Superior temporal gyrus (tissue), 1 donor: ENCODE results near the gene ATXN1L.
"Not testable (repeated sequence)": the region's sequence is repeated elsewhere in the genome, so short reads cannot be mapped to it uniquely, and the experiment has no call there.

Experiments
- DNase-seq: peaks from one replicate; pipeline ENCODE4 v3.0.0-alpha.2; 2016; ENCODE audit errors: extremely low spot score

The ATXN1L gene

GRCh38 chr16:71845639-71846430 is at the start of gene ATXN1L:
Gene ATXN1L (plus strand): TSS chr16:71845976. CDS start chr16:71849741, 3,765 bp downstream.
- peak; percentile 87 for DNase-seq

GRCh38 chr16:71796501-71797097 is 49.2 kb upstream of the ATXN1L start:
- no peak for DNase-seq

- no peak for DNase-seq
These were observed 42.5 kb upstream of the ATXN1L start for GRCh38 chr16:71803305-71803690.

GRCh38 chr16:71807905-71808592 is 37.7 kb upstream of the ATXN1L start:
- no peak for DNase-seq

- peak; percentile 98 for DNase-seq
These were observed 37.0 kb upstream of the ATXN1L start, which contains the start of gene AP1G1 for GRCh38 chr16:71808593-71809459. Gene AP1G1 (minus strand): TSS chr16:71808834. CDS start chr16:71789479, 19,355 bp downstream.

GRCh38 chr16:71810155-71810530 is 35.6 kb upstream of the ATXN1L start:
- DNase-seq, result not testable (repeated sequence)

- no peak for DNase-seq
These were observed 34.4 kb upstream of the ATXN1L start for GRCh38 chr16:71811261-71811803.

- DNase-seq, result not testable (repeated sequence)
These were observed 28.6 kb upstream of the ATXN1L start for GRCh38 chr16:71817155-71817500.

- no peak for DNase-seq
These were observed 19.2 kb upstream of the ATXN1L start for GRCh38 chr16:71826533-71827017.

- DNase-seq, result no peak
These were observed 15.4 kb upstream of the ATXN1L start for GRCh38 chr16:71830359-71830758.

- DNase-seq, result not testable (repeated sequence)
These were observed 14.1 kb upstream of the ATXN1L start for GRCh38 chr16:71831698-71832097.

- not testable (repeated sequence) for DNase-seq
These were observed 13.7 kb upstream of the ATXN1L start for GRCh38 chr16:71832112-71832511.

GRCh38 chr16:71834291-71834690 is 11.5 kb upstream of the ATXN1L start:
- no peak for DNase-seq

GRCh38 chr16:71837150-71837549 is 8.6 kb upstream of the ATXN1L start:
- DNase-seq, result no peak

- DNase-seq, result no peak
These were observed 5.7 kb upstream of the ATXN1L start for GRCh38 chr16:71840052-71840451.

- DNase-seq, result no peak
These were observed 2.2 kb upstream of the ATXN1L start for GRCh38 chr16:71843572-71843971.

- no peak for DNase-seq
These were observed 655 bp downstream of the ATXN1L start for GRCh38 chr16:71846431-71846830.

GRCh38 chr16:71847096-71847495 is 1.3 kb downstream of the ATXN1L start:
- no peak for DNase-seq

- DNase-seq, result no peak
These were observed 2.8 kb downstream of the ATXN1L start for GRCh38 chr16:71848622-71849021.

- DNase-seq, result no peak
These were observed 6.0 kb downstream of the ATXN1L start for GRCh38 chr16:71851746-71852145.

GRCh38 chr16:71852158-71852557 is 6.4 kb downstream of the ATXN1L start:
- DNase-seq, result no peak
